Hindlimb muscle (tissue), 1 donor: ENCODE measurements around the gene NCDN. TPM values are rescaled to one million over a fixed set of nuclear protein-coding genes. Genes with fewer than 3 reads are reported as not detected.

Source experiments
- DNase-seq: peaks from one replicate; pipeline ENCODE4 v3.0.0-alpha.2; 2013
- polyA plus RNA-seq: library from polyadenylated mRNA; unstranded; fragments of 120-200 nt; gene quantifications from one replicate; pipeline ENCODE4 v1.2.1, GENCODE V29; 2013; ENCODE audit not compliant: insufficient read length

NCDN gene
- 19.9 TPM for polyA plus RNA-seq

GRCh38 chr1:35557611-35558373, at the start of gene NCDN:
Gene NCDN (plus strand): TSS chr1:35557799. CDS start chr1:35558191, 392 bp downstream.
- peak; percentile 97 for DNase-seq

- DNase-seq = no peak
Observed at GRCh38 chr1:35507947-35508346, 49.7 kb upstream of the NCDN start.

GRCh38 chr1:35509558-35509957, 48.0 kb upstream of the NCDN start:
- DNase-seq = no peak

- DNase-seq = no peak
Observed at GRCh38 chr1:35511305-35511704, 46.3 kb upstream of the NCDN start.

GRCh38 chr1:35518183-35518582, 39.4 kb upstream of the NCDN start:
- DNase-seq = no peak

- no peak for DNase-seq
Observed at GRCh38 chr1:35519432-35519831, 38.2 kb upstream of the NCDN start.

GRCh38 chr1:35524106-35524505, 33.5 kb upstream of the NCDN start:
- no peak for DNase-seq

GRCh38 chr1:35530168-35530567, 27.4 kb upstream of the NCDN start:
- DNase-seq = no peak

- no peak for DNase-seq
Observed at GRCh38 chr1:35530946-35531345, 26.7 kb upstream of the NCDN start.

- DNase-seq = no peak
Observed at GRCh38 chr1:35531368-35531767, 26.2 kb upstream of the NCDN start.

- peak; percentile 11 for DNase-seq
Observed at GRCh38 chr1:35532497-35533223, 24.9 kb upstream of the NCDN start.

- no peak for DNase-seq
Observed at GRCh38 chr1:35533586-35533985, 24.0 kb upstream of the NCDN start.

- no peak for DNase-seq
Observed at GRCh38 chr1:35535243-35535642, 22.4 kb upstream of the NCDN start.

GRCh38 chr1:35536556-35537162, 20.9 kb upstream of the NCDN start:
- no peak for DNase-seq

- no peak for DNase-seq
Observed at GRCh38 chr1:35537806-35538205, 19.8 kb upstream of the NCDN start.

- no peak for DNase-seq
Observed at GRCh38 chr1:35539073-35539823, 18.4 kb upstream of the NCDN start.

- no peak for DNase-seq
Observed at GRCh38 chr1:35539824-35540261, 17.8 kb upstream of the NCDN start.

GRCh38 chr1:35544976-35545375, 12.6 kb upstream of the NCDN start:
- DNase-seq = no peak

- no peak for DNase-seq
Observed at GRCh38 chr1:35546614-35547013, 11.0 kb upstream of the NCDN start.

- DNase-seq = no peak
Observed at GRCh38 chr1:35553851-35554250, 3.7 kb upstream of the NCDN start.

- no peak for DNase-seq
Observed at GRCh38 chr1:35554266-35555211, 3.1 kb upstream of the NCDN start.

GRCh38 chr1:35555212-35555584, 2.4 kb upstream of the NCDN start:
- DNase-seq = no peak
